ENCODE measurements around the gene ZNF385B. TPM values are rescaled to one million over a fixed set of nuclear protein-coding genes. Genes with fewer than 3 reads are reported as not detected.

The ZNF385B gene
- polyA plus RNA-seq, 1 of the 3 experiments (the other 2 are of a cell fraction): 0.16 TPM

GRCh38 chr2:179691235-179691634 is 170.2 kb downstream of the ZNF385B start (continued):
- TF ChIP-seq FOXM1 (IDR thresholded peaks at IDR 0.05; ENCODE audit: low read depth) (no peak), NFIC (IDR thresholded peaks at IDR 0.05; ENCODE audit: borderline replicate concordance) (peak; percentile 27; the same call in 1 of the 2 replicates), RAD21 (IDR thresholded peaks at IDR 0.05; ENCODE audit: low read length) (no peak)

- Histone ChIP-seq H3K4me3 (ENCODE audit: low read depth in 2 of 2, low read length in 1 of 2) (no peak overlapping the region), H3K4me2 (no peak overlapping the region), H3K36me3 (replicated peaks in 1 of 2; ENCODE audit: control insufficient read depth in 1 of 2, insufficient read depth in 2 of 2, low read length in 1 of 2) (no peaks in the 10 kb centered on the region), H3K27me3 (ENCODE audit: insufficient read depth) (no peaks in the 10 kb centered on the region), H4K20me1 (ENCODE audit: insufficient read depth) (no peaks in the 10 kb centered on the region), H3F3A (replicated peaks; ENCODE audit: insufficient read depth) (peaks cover 16% of the 10 kb centered on the region), H3K4me1 (ENCODE audit: control insufficient read depth in 1 of 2, insufficient read depth in 2 of 2, low read depth in 1 of 2, low read length in 1 of 2) (no peaks in the 10 kb centered on the region), H3K9me3 (no peaks in the 10 kb centered on the region), H2AFZ (ENCODE audit: low read depth) (no peak overlapping the region), H3K9me2 (no peaks in the 10 kb centered on the region), H3K9ac (no peak overlapping the region), H3K79me2 (ENCODE audit: insufficient read depth) (no peaks in the 10 kb centered on the region), H3K27ac (ENCODE audit: low read depth in 2 of 2, low read length in 1 of 2) (peak overlapping the region in 1 of 2 experiments; percentile 30; a peak in 1 of 4 replicates)
- DNase-seq: no peak
- 21% methylated on average over 2 of the region's 2 CpGs for WGBS (ENCODE audit: low lambda C conversion rate)
- CTCF ChIA-PET: no interaction called here
- POLR2A ChIA-PET: no interaction called here
- TF ChIP-seq NFIC (IDR thresholded peaks at IDR 0.05; ENCODE audit: borderline replicate concordance) (peak; percentile 51; the same call in 1 of the 2 replicates), NRF1 (IDR thresholded peaks at IDR 0.05; ENCODE audit: low read depth, low read length) (no peak), ZBTB33 (IDR thresholded peaks at IDR 0.05; ENCODE audit: borderline replicate concordance, low read depth) (no peak), TCF12 (IDR thresholded peaks at IDR 0.05) (0 out of 2 replicates have a peak, but pooled peaks have one; percentile 16), MEF2A (IDR thresholded peaks at IDR 0.05; ENCODE audit: borderline replicate concordance, low read depth) (0 out of 2 replicates have a peak, but pooled peaks have one; percentile 30), SIN3A (IDR thresholded peaks at IDR 0.05; ENCODE audit: borderline replicate concordance, low read depth, low read length) (no peak), RXRA (IDR thresholded peaks at IDR 0.05; ENCODE audit: borderline replicate concordance, low read depth) (no peak; the same call in 1 of the 2 replicates), JUND (IDR thresholded peaks at IDR 0.05) (peak; percentile 33; the same call in 1 of the 2 replicates), REST (IDR thresholded peaks at IDR 0.05; ENCODE audit: low read depth, low read length) (no peak), GABPA (IDR thresholded peaks at IDR 0.05; ENCODE audit: low read depth) (no peak), EP300 (IDR thresholded peaks at IDR 0.05; ENCODE audit: borderline replicate concordance in 1 of 2, low read depth in 1 of 2, low read length in 1 of 2) (peak in 1 of 2 experiments; percentile 50; a peak in 1 of 4 replicates), FOSL2 (IDR thresholded peaks at IDR 0.05; ENCODE audit: borderline replicate concordance, low read depth) (peak; percentile 45; the same call in 1 of the 2 replicates)
- TF ChIP-seq, protein P1, sequence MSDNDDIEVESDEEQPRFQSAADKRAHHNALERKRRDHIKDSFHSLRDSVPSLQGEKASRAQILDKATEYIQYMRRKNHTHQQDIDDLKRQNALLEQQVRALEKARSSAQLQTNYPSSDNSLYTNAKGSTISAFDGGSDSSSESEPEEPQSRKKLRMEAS (IDR thresholded peaks at IDR 0.05; ENCODE audit: low read depth): no peak
These were observed 174.6 kb downstream of the ZNF385B start for GRCh38 chr2:179686718-179687342.
